K562 (cell line): ENCODE data around the gene TCF12. TPM values are rescaled to one million over a fixed set of nuclear protein-coding genes. Genes with fewer than 3 reads are reported as not detected.
A peak's percentile ranks its signal among the peaks of the same experiment; 100 is the strongest.

Experiments
- ATAC-seq: fragments of 200-7000 bp; cut with Tn5 transposase; 3 replicates; pipeline ENCODE4 v1.9.1; 2020; ENCODE audit warnings: moderate library complexity
- BruUV-seq: library from RNA; stranded (reverse); fragments of 400-500 nt; replicated peaks from 2 replicates; lab custom pipeline; 2021; lab: Mats Ljungman, UMichigan
- CTCF ChIA-PET: fragments of 300-600 bp; formaldehyde crosslinking; extraction: SDS; loops from one replicate; lab custom pipeline; 2021; ENCODE audit warnings: low intra/inter-chr PET ratio; lab: Yijun Ruan, JAX
- POLR2A ChIA-PET: fragments of 300-600, 350-650 bp; sonication (Branson Sonifier 250); formaldehyde crosslinking; extraction: SDS; loops from one replicate; lab custom pipeline; 2021; ENCODE audit warnings: antibody characterized with exemption, inconsistent platforms; lab: Yijun Ruan, JAX
- DNase-seq, 4 experiments: peaks; one replicate each; pipeline versions ENCODE4 v3.0.0 to v3.0.0-alpha.2; 2011 to 2018; ENCODE audit warnings: low spot score in 3 of 4, mixed read lengths in 3 of 4; ENCODE audit errors: extremely low read depth in 1 of 4
- FAIRE-seq: peaks from 2 replicates; lab custom pipeline; 2011; peaks lifted over from hg19 to GRCh38; lab: Jason Lieb, UNC
- H2AFZ ChIP-seq: 2 replicates; pipeline ENCODE4 v1.6.0; 2011; ENCODE audit warnings: low read depth, low read length, control low read depth, inconsistent platforms
- H3K27ac ChIP-seq: fragments of 200-600 bp; 3 replicates; pipeline ENCODE4 v1.8.0; 2011; ENCODE audit warnings: low read depth, mild to moderate bottlenecking, control low read depth, inconsistent platforms, low read length, moderate library complexity, mixed read lengths; ENCODE audit errors: extremely low read depth
- H3K27me3 ChIP-seq, 2 experiments: fragments of 300-600 bp in 1 of 2; 2 replicates in 1 of 2; 3 replicates in 1 of 2; pipeline versions ENCODE4 v1.6.0 to v1.8.0; 2011; ENCODE audit warnings: inconsistent platforms in 2 of 2, low read length in 2 of 2, mild to moderate bottlenecking in 1 of 2, mixed read lengths in 1 of 2, moderate library complexity in 1 of 2; ENCODE audit not compliant: control insufficient read depth in 2 of 2, insufficient read depth in 2 of 2
- H3K36me3 ChIP-seq: fragments of 300-600 bp; 3 replicates; pipeline ENCODE4 v1.8.0; 2011; ENCODE audit warnings: mild to moderate bottlenecking, low read length, inconsistent platforms; ENCODE audit not compliant: control insufficient read depth, insufficient read depth
- H3K4me1 ChIP-seq, 2 experiments: fragments of 200-600 bp in 1 of 2; replicated peaks in 1 of 2; 2 replicates in 1 of 2; 3 replicates in 1 of 2; pipeline versions ENCODE4 v1.5.1 to v1.8.0; 2011; ENCODE audit warnings: inconsistent platforms in 2 of 2, low read length in 2 of 2, mild to moderate bottlenecking in 1 of 2, mixed read lengths in 1 of 2, moderate library complexity in 1 of 2; ENCODE audit not compliant: control insufficient read depth in 2 of 2, insufficient read depth in 2 of 2
- H3K4me2 ChIP-seq: 2 replicates; pipeline ENCODE4 v1.6.1; 2011; ENCODE audit warnings: low read length, control low read depth, inconsistent platforms, mixed read lengths; ENCODE audit not compliant: insufficient read depth
- H3K4me3 ChIP-seq: fragments of 200-600 bp; sonication (generic), shearing (Covaris generic); 2 replicates; pipeline ENCODE4 v1.5.1; 2016; ENCODE audit warnings: control low read depth, inconsistent platforms
- H3K79me2 ChIP-seq: fragments of 200-600 bp; 3 replicates; pipeline ENCODE4 v1.8.0; 2011; ENCODE audit warnings: low read length, inconsistent platforms; ENCODE audit not compliant: control insufficient read depth, insufficient read depth
- H3K9ac ChIP-seq, 2 experiments: 2 replicates each; pipeline versions ENCODE4 v1.6.0 to v1.6.1; 2011; ENCODE audit warnings: low read depth in 2 of 2, low read length in 2 of 2, control low read depth in 1 of 2, inconsistent platforms in 1 of 2, mild to moderate bottlenecking in 1 of 2, mixed read lengths in 1 of 2; ENCODE audit not compliant: insufficient read depth in 1 of 2
- H3K9me1 ChIP-seq: one replicate; pipeline ENCODE4 v1.6.0; 2011; ENCODE audit warnings: inconsistent platforms, mild to moderate bottlenecking, low read length, moderate library complexity; ENCODE audit not compliant: control insufficient read depth, insufficient read depth
- H3K9me3 ChIP-seq: replicated peaks from 2 replicates; pipeline ENCODE4 v1.5.1; 2011; ENCODE audit warnings: low read depth, low read length, inconsistent platforms; ENCODE audit not compliant: control insufficient read depth, insufficient read depth
- H4K20me1 ChIP-seq: replicated peaks from 2 replicates; pipeline ENCODE4 v1.6.1; 2011; ENCODE audit warnings: low read length, inconsistent platforms, mixed read lengths; ENCODE audit not compliant: control insufficient read depth, insufficient read depth
- BCL6 ChIP-seq: fragments of 250-450 bp; sonication (Bioruptor Pico); IDR thresholded peaks from 2 replicates; pipeline ENCODE4 v1.4.0; 2020
- CTCF ChIP-seq, 3 experiments: IDR thresholded peaks in 2 of 3; conservative IDR thresholded peaks in 1 of 3; 2 replicates each; pipeline ENCODE4 v1.5.1; 2011 to 2012; ENCODE audit warnings: low read length in 3 of 3, mild to moderate bottlenecking in 3 of 3, control low read depth in 2 of 3, improper control_type of control experiment in 1 of 3, inconsistent platforms in 1 of 3, low read depth in 1 of 3, mixed read lengths in 1 of 3, moderate library complexity in 1 of 3; ENCODE audit not compliant: insufficient read depth in 2 of 3
- ELF2 ChIP-seq: fragments of 250-450 bp; sonication (Bioruptor Pico); IDR thresholded peaks from 2 replicates; pipeline ENCODE4 v1.5.0; 2021; ENCODE audit warnings: mild to moderate bottlenecking
- RHOXF2B ChIP-seq: fragments of 250-450 bp; sonication (Bioruptor Pico); conservative IDR thresholded peaks from 2 replicates; pipeline ENCODE4 v1.5.1; 2021
- SETDB1 ChIP-seq: IDR thresholded peaks from one replicate; pipeline ENCODE4 v1.6.1; 2012; ENCODE audit warnings: low read length, control low read depth, inconsistent platforms
- THAP12 ChIP-seq: fragments of 250-450 bp; sonication (Bioruptor Pico); IDR thresholded peaks from 2 replicates; pipeline ENCODE4 v1.9.0; 2021; ENCODE audit warnings: mild to moderate bottlenecking, inconsistent platforms
- ZC3H11A ChIP-seq: IDR thresholded peaks from 2 replicates; pipeline ENCODE4 v1.6.1; 2012; ENCODE audit warnings: low read depth, low read length, improper control_type of control experiment
- ZNF354B ChIP-seq: fragments of 250-450 bp; sonication (Bioruptor Pico); IDR thresholded peaks from 2 replicates; pipeline ENCODE4 v1.4.0; 2020
- ZNF444 ChIP-seq: fragments of 250-450 bp; sonication (Bioruptor Pico); IDR thresholded peaks from 2 replicates; pipeline ENCODE4 v1.4.0; 2020; ENCODE audit warnings: mild to moderate bottlenecking, moderate library complexity
- whole genome bisulfite sequencing: fragments of 100-300 bp; shearing (Covaris generic); methylation state at CpG from one replicate; pipeline ENCODE4 v1.1.6; 2016; ENCODE audit warnings: low coverage, mixed read lengths; ENCODE audit not compliant: insufficient coverage; ENCODE audit errors: missing lambda C conversion rate; 5-methylcytosine and 5-hydroxymethylcytosine counted together
- in situ Hi-C: fragments of 300-500 bp; cut with MboI; formaldehyde crosslinking; loops from 4 replicates; pipeline ENCODE4 v1.15.0; 2018; ENCODE audit warnings: inconsistent platforms, mixed read lengths
- intact Hi-C: fragments of 100-400 bp; cut with micrococcal nuclease; formaldehyde crosslinking; loops from 2 replicates; pipeline ENCODE4 v1.14.2; 2022
- polyA plus RNA-seq, 8 experiments: library from polyadenylated mRNA; depleted of rRNA in 4 of 8; stranded (reverse) in 5 of 8; unstranded in 3 of 8; fragments of >200 nt; fragmentation: Nextera tagmentation in 2 of 8; fragmentation: Illumina TruSeq in 1 of 8; extraction: Ambion mirVana in 2 of 8; extraction: Trizol in 1 of 8; gene quantifications; 2 replicates each; pipeline versions ENCODE4 v1.2.1 to v1.2.3, GENCODE V29; 2011 to 2014; ENCODE audit warnings: inconsistent platforms in 1 of 8, missing spikeins in 1 of 8
- total RNA-seq, 7 experiments: library from RNA; depleted of rRNA in 6 of 7; stranded (reverse); fragments of >200 nt in 6 of 7; fragmentation: Illumina TruSeq in 2 of 7; extraction: Trizol in 2 of 7; gene quantifications; 2 replicates each; pipeline versions ENCODE4 v1.2.1 to v1.2.3, GENCODE V29; 2011 to 2021; ENCODE audit warnings: low replicate concordance in 1 of 7

TCF12 gene
- total and polyA plus RNA-seq, 9 of the 15 experiments (the other 6 are each of a cell fraction or from before 2014, with no cell fraction given): 10.5 to 132 (median 52.9) TPM

GRCh38 chr15:57053470-57053869 is 135.0 kb downstream of the TCF12 start:
- Histone ChIP-seq H4K20me1 (0 out of 2 replicates have a peak, but pooled peaks cover 3% of the 10 kb centered on the region), H3K79me2 (peaks cover 79% of the 10 kb centered on the region), H3K27me3 (no peaks in the 10 kb centered on the region), H3K36me3 (no peaks in the 10 kb centered on the region), H3K27ac (no peak overlapping the region), H3K9me3 (no peaks in the 10 kb centered on the region), H3K4me2 (no peak overlapping the region), H2AFZ (no peak overlapping the region), H3K4me3 (no peak overlapping the region), H3K9ac (no peak overlapping the region), H3K9me1 (no peaks in the 10 kb centered on the region), H3K4me1 (no peaks in the 10 kb centered on the region)
- 72% methylated on average over 4 of the region's 4 CpGs for WGBS
- no peak for ATAC-seq
- TF ChIP-seq ZNF354B (CRISPR knock-in tag) (no peak), ZC3H11A (no peak)
- in situ Hi-C loops (no loop called here), intact Hi-C loops (no loop called here)
- ChIA-PET POLR2A (no interaction called here), CTCF (no interaction called here)
- no peak for DNase-seq
- no TSS peak for BruUV-seq
- no peak for FAIRE-seq

GRCh38 chr15:57054204-57054750 is 135.8 kb downstream of the TCF12 start:
- Histone ChIP-seq H3K36me3 (no peaks in the 10 kb centered on the region), H3K9me3 (no peaks in the 10 kb centered on the region), H3K4me3 (no peak overlapping the region), H3K27me3 (no peaks in the 10 kb centered on the region), H3K4me1 (no peaks in the 10 kb centered on the region), H4K20me1 (0 out of 2 replicates have a peak, but pooled peaks cover 3% of the 10 kb centered on the region), H2AFZ (no peak overlapping the region), H3K79me2 (peaks cover 78% of the 10 kb centered on the region), H3K27ac (no peak overlapping the region), H3K9ac (no peak overlapping the region), H3K9me1 (no peaks in the 10 kb centered on the region), H3K4me2 (no peak overlapping the region)
- DNase-seq (no peak), ATAC-seq (no peak), FAIRE-seq (peak; percentile 23)
- ChIA-PET CTCF (no interaction called here), POLR2A (interaction anchor here (1.6 kb wide), 1 partner anchor 19 kb away, joined by 6 read pairs; no protein-coding TSS in a partner anchor)
- in situ Hi-C loops (no loop called here), intact Hi-C loops (no loop called here)
- BruUV-seq: no TSS peak
- WGBS: 100% methylated on average over 1 of the region's 1 CpG
- no peak for TF ChIP-seq RHOXF2B
- no peak for TF ChIP-seq ZNF444 (CRISPR knock-in tag)
- no peak for TF ChIP-seq CTCF (IDR thresholded peaks at IDR 0.05 in 2 of 3, conservative IDR thresholded peaks at IDR 0.05 in 1 of 3; ENCODE audit: insufficient read depth in 2 of 3, low read depth in 1 of 3, low read length in 3 of 3)
- TF ChIP-seq SETDB1: no peak
- no peak for TF ChIP-seq THAP12 (CRISPR knock-in tag)
- no peak for TF ChIP-seq BCL6 (CRISPR knock-in tag)
- TF ChIP-seq ELF2 (CRISPR knock-in tag): no peak
